Measurements from ENCODE around the gene LIPE. TPM values are rescaled to one million over a fixed set of nuclear protein-coding genes. Genes with fewer than 3 reads are reported as not detected.

LIPE gene
- total RNA-seq, 1 experiment from 2014 or later, result 6.8 TPM

DNA sequence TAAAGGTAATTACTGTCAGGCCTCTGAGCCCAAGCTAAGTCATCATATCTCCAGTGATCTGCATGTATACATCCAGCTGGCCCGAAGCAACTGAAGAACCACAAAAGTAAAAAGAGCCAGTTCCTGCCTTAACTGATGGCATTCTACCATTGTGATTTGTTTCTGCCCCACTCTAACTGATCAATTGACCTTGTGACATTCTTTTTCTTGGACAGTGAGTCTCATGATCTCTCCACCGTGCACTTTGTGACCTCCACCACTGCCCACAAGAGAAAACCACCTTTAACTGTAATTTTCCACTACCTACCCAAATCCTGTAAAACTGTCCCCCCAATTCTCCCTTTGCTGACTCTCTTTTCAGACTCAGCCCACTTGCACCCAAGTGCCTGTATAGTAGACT is 32.7 kb upstream of the LIPE start:
- ChIA-PET CTCF (no interaction called here), POLR2A (ENCODE audit: low non-redundant PET) (no interaction called here)
- Histone ChIP-seq H3K9me3 (ENCODE audit: low read depth, low read length, poor library complexity, severe bottlenecking) (no peaks in the 10 kb centered on the region), H3K4me3 (ENCODE audit: low read depth, low read length, poor library complexity, severe bottlenecking) (no peak overlapping the region), H3K27me3 (replicated peaks; ENCODE audit: insufficient read depth, low read depth, low read length, poor library complexity) (no peaks in the 10 kb centered on the region), H3K4me1 (ENCODE audit: insufficient read depth, low read length, poor library complexity, severe bottlenecking) (no peaks in the 10 kb centered on the region), H3K27ac (ENCODE audit: low read depth, low read length, poor library complexity, severe bottlenecking) (no peak overlapping the region), H3K36me3 (ENCODE audit: insufficient read depth, low read length, poor library complexity, severe bottlenecking) (no peaks in the 10 kb centered on the region)
- TF ChIP-seq EZH2 (IDR thresholded peaks at IDR 0.05; ENCODE audit: borderline replicate concordance, low read depth, low read length, poor library complexity, severe bottlenecking), result no peak
- TF ChIP-seq, protein P1, sequence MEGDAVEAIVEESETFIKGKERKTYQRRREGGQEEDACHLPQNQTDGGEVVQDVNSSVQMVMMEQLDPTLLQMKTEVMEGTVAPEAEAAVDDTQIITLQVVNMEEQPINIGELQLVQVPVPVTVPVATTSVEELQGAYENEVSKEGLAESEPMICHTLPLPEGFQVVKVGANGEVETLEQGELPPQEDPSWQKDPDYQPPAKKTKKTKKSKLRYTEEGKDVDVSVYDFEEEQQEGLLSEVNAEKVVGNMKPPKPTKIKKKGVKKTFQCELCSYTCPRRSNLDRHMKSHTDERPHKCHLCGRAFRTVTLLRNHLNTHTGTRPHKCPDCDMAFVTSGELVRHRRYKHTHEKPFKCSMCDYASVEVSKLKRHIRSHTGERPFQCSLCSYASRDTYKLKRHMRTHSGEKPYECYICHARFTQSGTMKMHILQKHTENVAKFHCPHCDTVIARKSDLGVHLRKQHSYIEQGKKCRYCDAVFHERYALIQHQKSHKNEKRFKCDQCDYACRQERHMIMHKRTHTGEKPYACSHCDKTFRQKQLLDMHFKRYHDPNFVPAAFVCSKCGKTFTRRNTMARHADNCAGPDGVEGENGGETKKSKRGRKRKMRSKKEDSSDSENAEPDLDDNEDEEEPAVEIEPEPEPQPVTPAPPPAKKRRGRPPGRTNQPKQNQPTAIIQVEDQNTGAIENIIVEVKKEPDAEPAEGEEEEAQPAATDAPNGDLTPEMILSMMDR (conservative IDR thresholded peaks at IDR 0.05; ENCODE audit: low read depth, low read length), result no peak
- intact Hi-C loops (cut with micrococcal nuclease; ENCODE audit: unreplicated experiment), result no loop called here
- no TSS peak for BruUV-seq (replicated peaks)
- no peak for DNase-seq (ENCODE audit: low spot score)

DNA sequence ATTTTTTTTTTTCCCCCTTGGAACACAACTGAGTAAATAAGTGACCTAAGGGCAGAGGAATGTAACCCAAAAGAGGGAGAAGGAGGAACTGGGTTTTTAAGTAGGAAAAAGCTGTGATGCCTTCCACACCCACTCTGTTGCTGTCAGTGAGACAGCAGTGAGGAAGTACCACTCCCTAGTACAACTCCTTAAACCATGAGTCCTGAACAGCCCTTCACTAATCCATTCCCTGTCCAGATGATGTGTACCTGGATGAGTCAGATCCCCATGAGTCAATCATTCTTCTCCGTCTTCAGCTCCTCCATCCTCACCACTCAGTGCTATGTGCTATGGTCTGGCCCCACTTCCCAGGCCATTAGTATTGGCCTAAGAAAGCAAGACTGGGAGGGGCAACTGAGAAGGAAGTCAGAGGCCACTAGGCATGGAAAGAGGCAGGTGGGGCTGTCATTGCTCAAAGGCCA is 28.5 kb upstream of the LIPE start:
- CTCF ChIA-PET, result interaction anchor here (0.7 kb wide), 1 partner anchor 108 kb away, joined by 3 read pairs; no protein-coding TSS in a partner anchor
- intact Hi-C loops (cut with micrococcal nuclease; ENCODE audit: unreplicated experiment), result no loop called here
- H3K4me1 ChIP-seq (ENCODE audit: insufficient read depth, low read length, poor library complexity, severe bottlenecking), result no peaks in the 10 kb centered on the region
- no peak overlapping the region for H3K4me3 ChIP-seq (ENCODE audit: low read depth, low read length, poor library complexity, severe bottlenecking)
- no peak for DNase-seq (ENCODE audit: low spot score)
- no peaks in the 10 kb centered on the region for H3K27me3 ChIP-seq (replicated peaks; ENCODE audit: insufficient read depth, low read depth, low read length, poor library complexity)
- POLR2A ChIA-PET (ENCODE audit: low non-redundant PET), result no interaction called here
- H3K9me3 ChIP-seq (ENCODE audit: low read depth, low read length, poor library complexity, severe bottlenecking), result no peaks in the 10 kb centered on the region
- no peak overlapping the region for H3K27ac ChIP-seq (ENCODE audit: low read depth, low read length, poor library complexity, severe bottlenecking)
- no peaks in the 10 kb centered on the region for H3K36me3 ChIP-seq (ENCODE audit: insufficient read depth, low read length, poor library complexity, severe bottlenecking)
- BruUV-seq (replicated peaks), result no TSS peak
- no peak for TF ChIP-seq EZH2 (IDR thresholded peaks at IDR 0.05; ENCODE audit: borderline replicate concordance, low read depth, low read length, poor library complexity, severe bottlenecking)
- TF ChIP-seq, protein P1 (conservative IDR thresholded peaks at IDR 0.05; ENCODE audit: low read depth, low read length), result no peak

DNA sequence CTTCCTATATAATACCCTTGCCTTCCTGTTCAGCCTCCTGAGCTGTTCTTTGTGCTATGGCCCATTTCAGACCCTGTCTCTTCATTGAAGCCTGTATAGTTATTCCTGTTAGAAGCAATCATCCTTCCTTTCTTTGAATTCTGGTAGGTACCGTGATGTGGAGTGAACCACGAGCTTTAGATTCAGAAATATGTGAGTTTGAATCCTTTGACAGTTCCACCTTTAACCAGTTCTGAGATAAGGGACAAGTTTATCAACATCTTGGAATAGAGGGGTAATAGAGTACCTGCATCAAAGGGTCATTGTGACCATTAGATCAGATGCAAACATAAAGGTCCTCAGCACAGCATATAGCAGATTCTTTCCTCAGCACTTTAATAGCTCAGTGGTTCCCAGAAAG is 27.9 kb upstream of the LIPE start:
- Histone ChIP-seq H3K27ac (ENCODE audit: low read depth, low read length, poor library complexity, severe bottlenecking) (no peak overlapping the region), H3K4me1 (ENCODE audit: insufficient read depth, low read length, poor library complexity, severe bottlenecking) (no peaks in the 10 kb centered on the region), H3K36me3 (ENCODE audit: insufficient read depth, low read length, poor library complexity, severe bottlenecking) (no peaks in the 10 kb centered on the region), H3K4me3 (ENCODE audit: low read depth, low read length, poor library complexity, severe bottlenecking) (no peak overlapping the region), H3K27me3 (replicated peaks; ENCODE audit: insufficient read depth, low read depth, low read length, poor library complexity) (no peaks in the 10 kb centered on the region), H3K9me3 (ENCODE audit: low read depth, low read length, poor library complexity, severe bottlenecking) (no peaks in the 10 kb centered on the region)
- no peak for TF ChIP-seq EZH2 (IDR thresholded peaks at IDR 0.05; ENCODE audit: borderline replicate concordance, low read depth, low read length, poor library complexity, severe bottlenecking)
- TF ChIP-seq, protein P1 (conservative IDR thresholded peaks at IDR 0.05; ENCODE audit: low read depth, low read length), result no peak
- ChIA-PET POLR2A (ENCODE audit: low non-redundant PET) (no interaction called here), CTCF (no interaction called here)
- no TSS peak for BruUV-seq (replicated peaks)
- no peak for DNase-seq (ENCODE audit: low spot score)
- intact Hi-C loops (cut with micrococcal nuclease; ENCODE audit: unreplicated experiment), result no loop called here

All from A673 (cell line).